Cerebellar nuclear complex (tissue), 1 donor: ENCODE results near the gene AEN.

Source experiments
- DNase-seq, 2 experiments: peaks; one replicate each; lab custom pipeline; 2025; lab: John Stamatoyannopoulos, UW

AEN gene, protein sequence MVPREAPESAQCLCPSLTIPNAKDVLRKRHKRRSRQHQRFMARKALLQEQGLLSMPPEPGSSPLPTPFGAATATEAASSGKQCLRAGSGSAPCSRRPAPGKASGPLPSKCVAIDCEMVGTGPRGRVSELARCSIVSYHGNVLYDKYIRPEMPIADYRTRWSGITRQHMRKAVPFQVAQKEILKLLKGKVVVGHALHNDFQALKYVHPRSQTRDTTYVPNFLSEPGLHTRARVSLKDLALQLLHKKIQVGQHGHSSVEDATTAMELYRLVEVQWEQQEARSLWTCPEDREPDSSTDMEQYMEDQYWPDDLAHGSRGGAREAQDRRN

DNA sequence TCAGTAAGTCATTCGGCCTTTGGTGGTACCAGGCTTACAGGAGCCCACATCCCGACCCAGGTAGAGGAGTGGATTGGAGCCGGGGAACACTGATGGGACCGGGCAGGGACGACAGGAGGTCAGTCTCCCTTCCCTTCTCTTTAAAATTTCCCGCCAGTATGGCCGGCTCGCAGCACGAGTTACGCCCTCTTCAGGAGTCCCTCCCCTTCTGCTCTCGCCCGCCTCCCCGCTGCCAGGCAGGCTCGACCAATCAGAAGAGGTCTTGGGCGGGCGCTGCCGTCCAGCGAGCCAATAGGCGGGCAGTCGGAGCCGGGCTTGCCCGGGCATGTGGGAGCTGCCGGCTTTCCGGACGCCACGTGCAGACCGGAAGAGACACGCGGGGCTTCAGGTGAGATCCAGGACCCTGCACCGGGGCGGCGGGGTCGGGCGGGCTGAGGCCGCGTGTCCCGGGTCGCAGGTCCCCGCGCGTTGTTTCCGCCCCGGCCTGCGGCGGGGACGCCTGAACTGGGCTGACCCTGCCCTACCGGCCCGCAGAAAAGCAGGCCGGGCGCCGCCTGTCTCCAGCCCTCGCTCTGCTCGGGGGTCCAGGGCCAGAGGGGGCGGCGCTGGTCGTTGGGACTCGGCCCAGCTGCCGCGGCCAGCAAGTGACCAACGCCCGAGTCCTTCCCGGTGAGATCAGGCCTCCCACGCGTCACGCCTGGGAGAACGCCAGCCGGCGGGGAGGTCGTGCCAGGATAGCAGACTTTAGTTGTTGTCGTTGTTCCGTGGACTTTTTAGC lies at the start of gene AEN:
Gene AEN, plus strand, starts transcription at position 346 of the 778 bp plus-strand sequence. CDS start 4,870 bp downstream, outside the sequence.
- peak; percentile 78 to 87 for DNase-seq

DNA sequence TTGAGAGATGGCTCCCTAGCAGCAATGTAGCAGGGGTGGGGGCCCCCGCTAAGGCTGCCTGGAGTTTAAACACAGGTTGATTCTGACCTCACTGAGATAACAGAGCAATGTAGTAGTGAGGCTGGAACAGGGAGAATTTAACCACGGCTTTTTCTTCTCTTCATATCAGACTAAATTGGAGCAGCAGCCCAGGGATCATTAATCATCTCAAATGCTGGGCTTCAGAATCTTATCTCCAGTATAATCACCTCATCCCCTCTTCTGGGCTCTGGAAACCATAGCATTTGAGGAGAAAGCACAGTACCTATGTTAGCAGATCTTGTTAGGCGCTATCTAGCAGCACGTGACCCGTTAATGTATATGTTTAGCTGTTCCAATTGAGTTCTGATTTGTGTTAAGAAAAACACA lies 49.3 kb upstream of the AEN start:
- DNase-seq: no peak

DNA sequence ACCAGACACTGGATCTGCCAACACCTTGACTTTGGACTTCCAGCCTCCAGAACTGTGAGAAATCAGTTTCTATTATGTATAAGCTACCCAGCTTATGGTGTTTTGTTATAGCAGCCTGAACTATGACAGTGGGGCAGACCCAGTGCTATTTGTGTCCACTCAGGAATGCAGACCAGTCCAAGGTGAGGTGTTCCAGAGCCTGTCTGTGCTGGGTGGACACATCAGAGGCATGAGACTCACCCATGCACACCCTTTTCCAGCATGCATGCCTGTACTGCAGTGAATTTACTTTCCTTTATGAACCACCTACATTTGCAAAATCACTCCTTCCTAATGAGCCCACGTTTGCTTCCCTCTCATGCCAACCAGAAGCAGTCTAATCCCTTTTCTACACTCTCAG lies 47.1 kb upstream of the AEN start:
- no peak for DNase-seq

GRCh38 chr15:88574655-88575054 lies 46.5 kb upstream of the AEN start:
- no peak for DNase-seq

- no peak for DNase-seq
These were observed 41.8 kb upstream of the AEN start for GRCh38 chr15:88579322-88579721.

- no peak for DNase-seq
These were observed 40.6 kb upstream of the AEN start for GRCh38 chr15:88580532-88580931.

GRCh38 chr15:88586401-88587162 lies 34.6 kb upstream of the AEN start:
- DNase-seq: no peak

DNA sequence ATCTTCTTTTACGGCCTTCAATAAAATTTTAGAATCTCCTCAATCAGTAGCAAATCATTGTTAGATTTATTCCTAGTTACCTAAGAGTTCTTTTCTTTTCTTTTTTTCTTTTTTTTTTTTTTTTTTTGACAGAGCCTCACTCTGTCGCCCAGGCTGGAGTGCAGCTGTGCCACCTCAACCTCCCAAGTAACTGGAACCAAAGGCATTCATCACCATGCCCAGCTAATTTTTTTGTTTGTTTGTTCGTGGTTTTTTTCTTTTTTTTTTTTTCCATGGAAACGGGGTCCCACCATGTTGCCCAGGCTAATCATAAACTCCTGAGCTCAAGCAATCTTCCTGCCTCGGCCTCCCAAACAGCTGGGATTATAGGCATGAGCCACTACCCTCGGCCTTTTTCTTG lies 30.4 kb upstream of the AEN start:
- no peak for DNase-seq

DNA sequence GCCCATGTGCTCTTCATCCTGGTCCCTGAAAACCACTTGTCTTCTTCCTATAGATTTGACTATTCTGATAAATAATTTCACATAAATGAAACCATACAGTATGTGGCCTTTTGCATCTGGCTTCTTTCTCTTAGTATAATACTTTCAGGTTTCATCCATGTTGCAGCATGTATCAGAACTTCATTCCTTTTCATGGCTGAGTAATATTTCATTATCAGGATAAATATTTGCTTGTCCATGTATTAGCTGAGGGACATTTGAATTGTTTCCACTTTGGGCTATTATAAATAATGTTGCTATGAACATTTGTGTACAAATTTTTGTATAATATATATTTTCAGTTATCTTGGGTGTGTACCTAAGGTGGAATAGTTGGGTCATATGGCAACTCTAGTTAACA lies 29.8 kb upstream of the AEN start:
- DNase-seq: no peak

DNA sequence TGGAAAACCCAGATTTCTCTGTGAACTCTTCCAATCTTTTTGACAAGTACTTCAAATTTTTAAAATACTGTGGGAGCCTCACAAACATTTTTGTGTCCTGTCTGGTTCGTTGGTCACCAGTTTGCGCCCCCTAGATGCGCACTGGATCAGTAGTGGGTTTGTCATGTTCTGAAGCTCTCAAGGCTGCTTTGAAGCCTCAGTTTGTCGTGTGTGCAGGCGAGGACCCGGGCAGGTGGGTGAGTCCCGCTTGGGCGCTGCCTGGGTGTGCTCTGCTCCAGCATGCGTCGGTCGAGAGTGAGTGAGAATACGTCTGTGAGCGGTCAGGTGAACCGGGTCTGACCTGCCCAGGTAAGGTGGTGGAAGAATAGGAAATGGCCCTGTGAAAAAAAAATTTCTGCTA lies 17.3 kb upstream of the AEN start:
- no peak for DNase-seq

GRCh38 chr15:88604381-88605188 lies 16.6 kb upstream of the AEN start:
- DNase-seq: peak in 1 of 2 experiments; percentile 35

- DNase-seq: no peak
These were observed 15.7 kb upstream of the AEN start for GRCh38 chr15:88605189-88606069.

GRCh38 chr15:88606070-88606794 lies 14.9 kb upstream of the AEN start:
- peak in 1 of 2 experiments; percentile 15 for DNase-seq

DNA sequence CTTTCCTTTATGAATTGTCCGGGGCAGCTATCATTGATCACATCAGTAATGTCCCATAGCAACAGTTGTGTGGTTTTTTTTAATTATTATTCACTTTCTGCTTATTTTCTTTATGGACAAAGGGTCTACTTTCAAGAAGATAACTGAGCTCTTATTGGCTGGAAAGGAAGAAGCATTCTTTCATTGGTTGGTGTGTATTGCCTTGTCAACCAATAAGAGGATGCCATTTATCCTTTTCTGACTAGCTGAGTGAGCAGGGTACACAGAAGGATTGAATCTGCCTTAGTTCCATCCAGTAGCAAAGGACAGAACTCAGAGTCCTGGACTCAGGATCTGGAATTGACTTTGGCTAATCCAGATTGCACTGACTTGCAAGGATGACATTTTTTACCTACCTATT lies 13.2 kb upstream of the AEN start:
- DNase-seq: no peak

GRCh38 chr15:88608607-88609181 lies 12.4 kb upstream of the AEN start:
- no peak for DNase-seq

- DNase-seq: no peak
These were observed 11.6 kb upstream of the AEN start for GRCh38 chr15:88609344-88610090.

DNA sequence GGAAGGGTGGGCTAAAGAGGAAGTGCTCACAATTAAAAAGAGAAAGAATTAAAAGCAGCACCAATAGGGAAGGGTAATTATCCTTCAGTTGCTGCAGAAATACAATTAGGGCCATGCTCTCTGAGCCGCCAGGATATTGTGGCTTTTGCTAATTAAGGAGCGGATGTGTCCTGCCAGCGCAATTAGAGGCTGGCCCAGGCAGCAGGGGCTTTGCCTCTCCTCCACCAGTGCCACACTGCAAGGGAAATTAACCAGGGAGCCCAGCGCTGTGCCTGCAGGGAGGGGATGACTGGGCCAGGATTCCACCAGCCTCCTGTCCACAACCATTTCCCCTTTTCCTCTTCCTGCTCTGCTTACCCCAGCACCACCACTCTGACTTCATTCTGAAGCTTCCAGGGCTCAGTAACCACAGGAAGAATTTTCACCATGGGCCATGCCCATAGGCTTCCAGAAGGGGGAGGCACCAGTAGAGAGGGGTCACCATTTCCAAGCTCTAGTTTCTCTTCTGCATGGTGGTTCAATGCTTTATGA lies 10.4 kb upstream of the AEN start:
- DNase-seq: no peak

GRCh38 chr15:88612186-88612796 lies 8.8 kb upstream of the AEN start:
- DNase-seq: no peak
